ENCODE results near the gene EYA2. TPM values are rescaled to one million over a fixed set of nuclear protein-coding genes. Genes with fewer than 3 reads are reported as not detected.
"Not testable (repeated sequence)": the region's sequence is repeated elsewhere in the genome, so short reads cannot be mapped to it uniquely, and the experiment has no call there.

Gene EYA2
- total RNA-seq, 1 donor from 2014 or later, result not detected

DNA sequence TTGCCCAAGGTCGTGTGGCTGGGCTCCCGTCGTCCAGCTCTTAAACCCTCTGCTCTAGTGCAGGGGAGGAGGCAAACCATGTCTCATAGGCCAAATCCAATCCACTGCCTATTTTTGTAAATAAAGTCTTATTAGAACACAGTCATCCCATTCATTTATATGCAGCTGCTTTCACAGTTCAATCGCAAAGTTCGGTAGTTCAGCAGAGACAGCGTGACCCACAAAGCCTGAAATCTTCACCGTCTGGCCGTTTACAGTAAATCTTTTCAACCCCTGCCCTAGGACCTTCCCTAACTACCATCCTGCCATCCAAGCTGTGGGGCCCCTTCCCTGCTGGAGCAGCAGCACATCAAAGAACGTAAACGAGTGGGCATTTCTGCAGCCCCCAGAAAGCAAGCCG is 65.9 kb downstream of the EYA2 start:
- DNase-seq (ENCODE audit: low read depth), result no peak
- Histone ChIP-seq H3K27me3 (ENCODE audit: control insufficient read depth, insufficient read depth, low read length) (peaks cover 2% of the 10 kb centered on the region), H3K36me3 (ENCODE audit: control insufficient read depth, insufficient read depth, low read length) (no peaks in the 10 kb centered on the region), H3K4me3 (ENCODE audit: low read depth, low read length) (no peak overlapping the region)
- TF ChIP-seq, protein P1, sequence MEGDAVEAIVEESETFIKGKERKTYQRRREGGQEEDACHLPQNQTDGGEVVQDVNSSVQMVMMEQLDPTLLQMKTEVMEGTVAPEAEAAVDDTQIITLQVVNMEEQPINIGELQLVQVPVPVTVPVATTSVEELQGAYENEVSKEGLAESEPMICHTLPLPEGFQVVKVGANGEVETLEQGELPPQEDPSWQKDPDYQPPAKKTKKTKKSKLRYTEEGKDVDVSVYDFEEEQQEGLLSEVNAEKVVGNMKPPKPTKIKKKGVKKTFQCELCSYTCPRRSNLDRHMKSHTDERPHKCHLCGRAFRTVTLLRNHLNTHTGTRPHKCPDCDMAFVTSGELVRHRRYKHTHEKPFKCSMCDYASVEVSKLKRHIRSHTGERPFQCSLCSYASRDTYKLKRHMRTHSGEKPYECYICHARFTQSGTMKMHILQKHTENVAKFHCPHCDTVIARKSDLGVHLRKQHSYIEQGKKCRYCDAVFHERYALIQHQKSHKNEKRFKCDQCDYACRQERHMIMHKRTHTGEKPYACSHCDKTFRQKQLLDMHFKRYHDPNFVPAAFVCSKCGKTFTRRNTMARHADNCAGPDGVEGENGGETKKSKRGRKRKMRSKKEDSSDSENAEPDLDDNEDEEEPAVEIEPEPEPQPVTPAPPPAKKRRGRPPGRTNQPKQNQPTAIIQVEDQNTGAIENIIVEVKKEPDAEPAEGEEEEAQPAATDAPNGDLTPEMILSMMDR (IDR thresholded peaks at IDR 0.05; ENCODE audit: insufficient read depth, low read length, poor library complexity, severe bottlenecking), result no peak

DNA sequence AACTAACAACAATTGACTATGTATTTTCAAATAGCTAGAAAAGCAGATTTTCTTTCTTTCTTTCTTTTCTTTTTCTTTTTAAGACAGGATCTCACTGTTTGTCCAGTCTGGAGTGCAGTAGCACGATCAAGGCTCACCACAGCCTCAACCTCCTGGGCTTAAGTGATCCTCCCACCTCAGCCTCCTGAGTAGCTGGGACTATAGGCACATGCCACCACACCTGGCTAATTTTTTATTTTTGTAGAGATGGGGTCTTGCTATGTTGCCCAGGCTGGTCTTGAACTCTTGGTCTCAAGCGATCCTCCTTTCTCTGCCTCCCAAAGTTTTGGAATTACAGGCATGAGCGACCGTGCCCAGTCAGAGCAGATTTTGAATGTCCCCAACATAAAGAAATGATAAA is 67.3 kb downstream of the EYA2 start:
- not testable (repeated sequence) for H3K4me3 ChIP-seq (ENCODE audit: low read depth, low read length); H3K27me3 ChIP-seq (ENCODE audit: control insufficient read depth, insufficient read depth, low read length); H3K36me3 ChIP-seq (ENCODE audit: control insufficient read depth, insufficient read depth, low read length); DNase-seq (ENCODE audit: low read depth)

DNA sequence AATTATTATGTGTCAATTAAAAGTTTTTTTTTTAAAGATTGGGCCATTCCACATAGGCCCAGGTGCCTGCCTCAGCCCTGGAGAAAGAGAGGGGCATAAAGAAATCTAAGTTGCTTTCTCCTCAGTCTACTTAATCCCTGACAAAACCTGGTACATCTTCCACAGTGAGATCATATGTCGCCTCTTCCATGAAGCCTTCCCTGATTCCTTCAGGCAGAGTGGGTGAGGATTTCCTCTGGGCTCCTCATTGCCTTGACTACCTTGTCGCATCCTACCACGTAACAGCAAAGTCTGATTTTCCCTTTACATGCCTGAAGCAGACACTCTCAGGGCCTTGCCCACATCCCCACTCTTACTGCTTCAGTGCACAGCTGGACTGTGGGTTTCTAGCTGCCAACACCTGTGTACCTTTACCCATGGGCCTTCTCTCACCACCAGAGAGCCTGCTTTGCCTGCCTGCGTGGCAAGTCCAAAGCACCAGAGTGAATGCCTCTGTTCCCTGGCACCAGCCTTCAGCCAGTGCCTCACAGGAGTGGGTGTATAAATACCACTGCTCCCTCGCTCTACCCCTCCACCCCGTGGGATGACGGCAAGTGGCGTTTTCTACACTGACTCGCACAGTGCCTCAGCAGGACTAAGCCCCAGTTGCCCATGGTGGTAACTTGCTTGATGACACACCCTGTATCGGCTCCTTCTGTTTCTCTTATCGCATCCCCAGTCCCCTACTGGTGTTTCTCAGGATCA is 68.0 kb downstream of the EYA2 start:
- H3K36me3 ChIP-seq (ENCODE audit: control insufficient read depth, insufficient read depth, low read length), result no peaks in the 10 kb centered on the region
- peaks cover 2% of the 10 kb centered on the region for H3K27me3 ChIP-seq (ENCODE audit: control insufficient read depth, insufficient read depth, low read length)
- no peak for DNase-seq (ENCODE audit: low read depth)
- H3K4me3 ChIP-seq (ENCODE audit: low read depth, low read length), result no peak overlapping the region
- TF ChIP-seq, protein P1 (IDR thresholded peaks at IDR 0.05; ENCODE audit: insufficient read depth, low read length, poor library complexity, severe bottlenecking), result no peak

DNA sequence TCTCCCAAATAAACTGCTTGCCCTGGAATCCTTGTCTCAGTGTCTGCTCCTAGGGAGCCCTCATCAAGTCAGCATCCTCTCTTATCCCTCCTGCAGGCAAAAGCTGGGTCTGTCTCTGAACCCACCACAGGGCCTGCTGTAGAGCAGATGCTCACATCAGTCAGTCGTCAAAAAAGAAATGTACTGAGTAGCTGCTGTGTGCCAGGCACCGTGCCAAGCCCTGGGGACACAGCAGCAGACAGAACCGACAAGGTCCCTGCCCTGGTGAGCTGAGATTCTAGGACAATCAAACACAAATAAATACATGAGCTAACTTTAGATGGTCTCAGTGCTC is 68.5 kb downstream of the EYA2 start:
- DNase-seq (ENCODE audit: low read depth), result no peak
- Histone ChIP-seq H3K36me3 (ENCODE audit: control insufficient read depth, insufficient read depth, low read length) (no peaks in the 10 kb centered on the region), H3K27me3 (ENCODE audit: control insufficient read depth, insufficient read depth, low read length) (peaks cover 2% of the 10 kb centered on the region), H3K4me3 (ENCODE audit: low read depth, low read length) (no peak overlapping the region)
- TF ChIP-seq, protein P1 (IDR thresholded peaks at IDR 0.05; ENCODE audit: insufficient read depth, low read length, poor library complexity, severe bottlenecking), result no peak

DNA sequence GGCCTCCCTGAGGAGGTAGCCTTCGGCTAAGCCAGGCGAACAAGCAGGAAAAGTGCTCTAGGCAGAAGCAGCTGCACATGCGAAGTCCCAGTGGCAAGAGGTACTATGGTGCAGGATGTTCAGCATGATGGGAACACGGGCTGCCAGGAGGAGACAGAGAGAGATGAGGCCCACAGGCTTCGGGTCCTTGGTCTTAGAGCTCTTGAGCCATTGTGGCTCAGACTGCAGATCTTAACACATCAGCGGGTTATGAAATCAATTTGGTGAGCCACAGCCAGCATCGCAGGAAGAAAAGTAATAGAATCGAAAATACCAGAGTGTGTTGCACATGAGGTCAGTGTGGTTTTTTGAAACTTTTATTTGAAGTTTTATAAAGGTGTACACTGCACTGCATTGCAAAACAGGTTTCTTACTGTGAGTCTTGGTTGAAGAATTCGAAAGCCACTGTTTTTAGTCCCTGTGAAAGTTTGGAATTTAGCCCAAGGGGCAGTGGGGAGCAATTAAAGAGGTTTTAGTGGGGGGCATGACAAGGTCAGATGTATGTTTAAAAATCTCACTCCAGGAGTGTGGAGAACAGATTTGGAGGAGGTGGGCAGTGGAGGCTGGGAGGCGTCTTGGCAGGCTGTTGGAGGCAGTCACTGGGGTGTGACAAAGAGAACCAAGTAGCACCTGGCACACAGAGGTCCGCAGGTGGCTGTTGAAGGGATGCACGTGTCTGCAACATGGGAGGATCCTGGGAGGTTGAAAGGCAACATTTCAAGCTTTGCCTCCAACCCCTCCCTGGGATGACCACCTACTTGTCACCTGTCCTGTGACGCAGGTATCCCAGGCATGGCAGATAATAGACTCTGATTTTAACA is 69.3 kb downstream of the EYA2 start:
- no peaks in the 10 kb centered on the region for H3K36me3 ChIP-seq (ENCODE audit: control insufficient read depth, insufficient read depth, low read length)
- H3K27me3 ChIP-seq (ENCODE audit: control insufficient read depth, insufficient read depth, low read length), result peaks cover 2% of the 10 kb centered on the region
- no peak overlapping the region for H3K4me3 ChIP-seq (ENCODE audit: low read depth, low read length)
- DNase-seq (ENCODE audit: low read depth), result no peak
- TF ChIP-seq, protein P1 (IDR thresholded peaks at IDR 0.05; ENCODE audit: insufficient read depth, low read length, poor library complexity, severe bottlenecking), result no peak

DNA sequence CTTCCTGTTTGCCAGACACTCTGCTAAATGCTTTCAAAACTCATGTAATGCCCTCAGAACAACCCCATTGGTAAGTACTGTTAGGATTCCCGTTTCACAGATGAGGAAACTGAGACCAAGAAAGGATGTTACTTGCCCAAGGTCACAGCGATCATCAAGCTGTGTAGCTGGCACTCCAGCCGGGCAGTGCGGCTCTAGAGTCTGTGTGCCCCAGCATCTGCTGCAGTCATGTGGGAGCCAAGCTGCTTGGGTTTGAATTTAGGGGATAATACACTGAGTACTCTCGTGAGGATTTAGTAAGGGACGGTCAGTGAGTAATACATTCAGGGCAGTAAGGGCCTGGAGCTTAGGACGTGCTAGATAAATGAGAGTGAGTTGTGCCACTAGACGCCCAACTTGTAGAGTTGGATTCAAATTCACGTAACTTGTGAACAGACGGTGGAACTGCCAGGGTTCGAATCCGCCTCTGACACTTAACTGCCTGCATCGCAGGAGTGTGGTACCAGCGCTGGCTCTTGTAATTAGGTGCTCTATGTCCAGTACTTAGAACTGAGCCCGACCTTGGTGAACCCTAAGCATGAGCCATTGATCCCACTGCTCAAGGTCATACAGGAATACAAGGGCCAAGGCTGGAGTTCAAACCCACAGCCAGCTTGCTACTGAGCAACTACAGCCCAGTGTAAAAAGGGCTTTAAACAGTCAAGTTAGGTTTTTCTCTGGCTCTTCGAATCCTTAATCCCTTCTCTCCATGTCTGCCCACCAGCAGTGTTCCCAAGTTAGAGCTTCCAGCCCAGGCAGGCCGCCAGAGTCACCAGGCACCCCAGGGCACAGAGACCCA is 70.2 kb downstream of the EYA2 start:
- TF ChIP-seq, protein P1 (IDR thresholded peaks at IDR 0.05; ENCODE audit: insufficient read depth, low read length, poor library complexity, severe bottlenecking), result no peak
- Histone ChIP-seq H3K36me3 (ENCODE audit: control insufficient read depth, insufficient read depth, low read length) (no peaks in the 10 kb centered on the region), H3K4me3 (ENCODE audit: low read depth, low read length) (no peak overlapping the region), H3K27me3 (ENCODE audit: control insufficient read depth, insufficient read depth, low read length) (peaks cover 2% of the 10 kb centered on the region)
- no peak for DNase-seq (ENCODE audit: low read depth)

All from kidney epithelial cell (primary cell).